Endodermal cell (in vitro differentiated cells): Measurements from ENCODE around the gene PPP1R9A. TPM values are rescaled to one million over a fixed set of nuclear protein-coding genes. Genes with fewer than 3 reads are reported as not detected.
A peak's percentile ranks its signal among the peaks of the same experiment; 100 is the strongest.

ENCODE experiments used
- DNase-seq: peaks from one replicate; pipeline ENCODE4 v3.0.0-alpha.2; 2017
- H3K27ac ChIP-seq: 2 replicates; pipeline ENCODE4 v1.5.1; 2013; ENCODE audit warnings: mild to moderate bottlenecking, low read depth, low read length, moderate library complexity
- H3K27me3 ChIP-seq: 2 replicates; pipeline ENCODE4 v1.6.1; 2013; ENCODE audit warnings: mild to moderate bottlenecking, low read length, moderate library complexity; ENCODE audit not compliant: insufficient read depth, control insufficient read depth, poor library complexity, severe bottlenecking
- H3K36me3 ChIP-seq: 2 replicates; pipeline ENCODE4 v1.7.0; 2013; ENCODE audit warnings: mild to moderate bottlenecking, low read length, moderate library complexity; ENCODE audit not compliant: control insufficient read depth, insufficient read depth
- H3K4me1 ChIP-seq: one replicate; pipeline ENCODE4 v1.7.0; 2013; ENCODE audit warnings: low read length; ENCODE audit not compliant: control insufficient read depth, insufficient read depth
- H3K4me3 ChIP-seq: 2 replicates; pipeline ENCODE4 v1.5.1; 2013; ENCODE audit warnings: mild to moderate bottlenecking, low read length, moderate library complexity
- H3K9ac ChIP-seq: 2 replicates; pipeline ENCODE4 v1.6.1; 2013; ENCODE audit warnings: mild to moderate bottlenecking, low read length, moderate library complexity; ENCODE audit not compliant: poor library complexity, severe bottlenecking; ENCODE audit errors: extremely low read depth
- H3K9me3 ChIP-seq: 2 replicates; pipeline ENCODE4 v1.6.1; 2013; ENCODE audit warnings: mild to moderate bottlenecking, low read length, moderate library complexity; ENCODE audit not compliant: control insufficient read depth
- H3K27ac Mint-ChIP-seq: 2 replicates; pipeline ENCODE4 v1.8.0; 2020; ENCODE audit warnings: mixed read lengths
- H3K27me3 Mint-ChIP-seq: 2 replicates; pipeline ENCODE4 v1.8.0; 2021; ENCODE audit warnings: mild to moderate bottlenecking, mixed read lengths; ENCODE audit not compliant: insufficient read depth
- H3K36me3 Mint-ChIP-seq: 2 replicates; pipeline ENCODE4 v1.8.0; 2020; ENCODE audit warnings: low read depth, mixed read lengths
- H3K4me1 Mint-ChIP-seq: 2 replicates; pipeline ENCODE4 v1.8.0; 2020; ENCODE audit warnings: mixed read lengths
- H3K4me3 Mint-ChIP-seq: 2 replicates; pipeline ENCODE4 v1.8.0; 2020; ENCODE audit warnings: mild to moderate bottlenecking, moderate library complexity, mixed read lengths
- H3K9me3 Mint-ChIP-seq: 2 replicates; pipeline ENCODE4 v1.8.0; 2020; ENCODE audit warnings: mild to moderate bottlenecking, mixed read lengths
- WGBS, 2 experiments: methylation state at CpG; one replicate each; pipeline versions ENCODE4 v1.1.5 to v1.1.7; 2013; ENCODE audit warnings: missing lambda C conversion rate in 2 of 2, mixed read lengths in 1 of 2; ENCODE audit not compliant: insufficient coverage in 1 of 2, insufficient read length in 1 of 2; 5-methylcytosine and 5-hydroxymethylcytosine counted together
- total RNA-seq, 2 donors: library from RNA; stranded (reverse); fragmentation: NEBNext Ultra II Directional in 1 of 2; extraction: Animal tissue kit (Norgen Biotek cat#: 25700) in 1 of 2; gene quantifications; 2 replicates in 1 of 2; 3 replicates in 1 of 2; pipeline ENCODE4 v1.2.1, GENCODE V29; 2021
- TF ChIP-seq, protein P1 (sequence below): fragments of 200-600 bp; sonication (generic); conservative IDR thresholded peaks from 2 replicates; pipeline ENCODE4 v1.5.0; 2021; ENCODE audit warnings: antibody characterized with exemption, mild to moderate bottlenecking

The PPP1R9A gene
- total RNA-seq, 2 donors from 2014 or later = 38.7 to 39.4 TPM

DNA sequence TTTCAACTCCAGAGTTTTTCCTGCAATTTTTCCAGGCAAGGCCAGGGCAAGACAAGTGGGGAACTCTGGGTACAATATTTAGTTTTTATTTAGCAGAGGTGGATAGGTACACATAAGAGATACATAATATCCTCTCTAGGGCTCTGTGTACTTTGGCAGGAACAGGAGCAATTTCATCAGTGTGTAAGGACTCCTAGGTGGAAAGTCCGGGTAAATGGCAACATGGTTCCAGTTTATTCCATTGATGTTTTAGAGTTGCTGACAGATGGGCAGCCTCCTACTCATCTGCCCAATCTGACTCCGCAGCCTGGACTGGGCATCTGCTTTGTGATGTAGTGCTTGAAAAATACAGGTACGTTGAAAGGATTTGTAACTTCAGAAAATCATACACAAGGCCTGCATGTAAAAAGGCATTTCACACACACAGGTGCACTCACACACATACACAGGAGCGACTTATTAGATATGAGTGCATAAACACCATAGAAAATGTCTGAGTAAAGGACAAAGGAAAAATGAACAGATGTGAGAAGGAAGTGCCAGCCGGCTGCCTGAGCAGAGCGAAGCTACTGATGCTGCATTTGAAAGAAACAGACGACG, 411.2 kb downstream of the PPP1R9A start:
- H3K4me3 Mint-ChIP-seq = no peak overlapping the region
- TF ChIP-seq, protein P1, sequence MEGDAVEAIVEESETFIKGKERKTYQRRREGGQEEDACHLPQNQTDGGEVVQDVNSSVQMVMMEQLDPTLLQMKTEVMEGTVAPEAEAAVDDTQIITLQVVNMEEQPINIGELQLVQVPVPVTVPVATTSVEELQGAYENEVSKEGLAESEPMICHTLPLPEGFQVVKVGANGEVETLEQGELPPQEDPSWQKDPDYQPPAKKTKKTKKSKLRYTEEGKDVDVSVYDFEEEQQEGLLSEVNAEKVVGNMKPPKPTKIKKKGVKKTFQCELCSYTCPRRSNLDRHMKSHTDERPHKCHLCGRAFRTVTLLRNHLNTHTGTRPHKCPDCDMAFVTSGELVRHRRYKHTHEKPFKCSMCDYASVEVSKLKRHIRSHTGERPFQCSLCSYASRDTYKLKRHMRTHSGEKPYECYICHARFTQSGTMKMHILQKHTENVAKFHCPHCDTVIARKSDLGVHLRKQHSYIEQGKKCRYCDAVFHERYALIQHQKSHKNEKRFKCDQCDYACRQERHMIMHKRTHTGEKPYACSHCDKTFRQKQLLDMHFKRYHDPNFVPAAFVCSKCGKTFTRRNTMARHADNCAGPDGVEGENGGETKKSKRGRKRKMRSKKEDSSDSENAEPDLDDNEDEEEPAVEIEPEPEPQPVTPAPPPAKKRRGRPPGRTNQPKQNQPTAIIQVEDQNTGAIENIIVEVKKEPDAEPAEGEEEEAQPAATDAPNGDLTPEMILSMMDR = no peak

DNA sequence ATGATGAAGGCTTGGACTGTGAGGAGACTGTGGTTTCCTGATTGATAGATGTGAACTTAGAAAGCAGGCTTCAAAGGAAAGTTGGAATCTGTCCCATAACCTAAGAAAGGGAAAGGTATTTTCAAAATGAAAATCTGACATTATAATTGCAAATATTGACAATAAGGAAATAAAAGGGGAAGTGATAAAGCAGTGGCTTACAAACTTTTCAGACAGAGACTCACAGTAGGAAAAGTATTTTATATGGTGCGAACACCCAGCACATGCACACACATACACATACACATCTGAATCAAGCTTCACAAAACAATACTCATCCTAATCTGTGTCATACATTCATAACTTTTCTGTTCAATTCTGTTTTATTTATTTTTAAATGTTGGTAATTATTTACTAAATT, 412.2 kb downstream of the PPP1R9A start:
- H3K4me1 ChIP-seq = no peaks in the 10 kb centered on the region
- no peaks in the 10 kb centered on the region for H3K27me3 ChIP-seq
- H3K4me3 Mint-ChIP-seq = no peak overlapping the region
- H3K27ac ChIP-seq = no peak overlapping the region
- TF ChIP-seq, protein P1 = no peak
- 100% methylated on average over 1 of the region's 1 CpG; no CpG with 5 or more reads in 1 of the 2 experiments for WGBS, 2 experiments
- no peak overlapping the region for H3K27ac Mint-ChIP-seq
- DNase-seq = no peak
- no peaks in the 10 kb centered on the region for H3K36me3 ChIP-seq
- no peak overlapping the region for H3K4me3 ChIP-seq
- H3K9ac ChIP-seq = no peak overlapping the region
- H3K9me3 ChIP-seq = no peaks in the 10 kb centered on the region
- H3K27me3 Mint-ChIP-seq = peaks cover 17% of the 10 kb centered on the region
- no peaks in the 10 kb centered on the region for H3K9me3 Mint-ChIP-seq
- H3K4me1 Mint-ChIP-seq = no peaks in the 10 kb centered on the region
- no peaks in the 10 kb centered on the region for H3K36me3 Mint-ChIP-seq

More for the DNA sequence above, 411.2 kb downstream of the PPP1R9A start:
- Histone ChIP-seq H3K9me3 (no peaks in the 10 kb centered on the region), H3K27me3 (no peaks in the 10 kb centered on the region), H3K4me1 (no peaks in the 10 kb centered on the region), H3K4me3 (no peak overlapping the region), H3K27ac (peak overlapping the region; percentile 8), H3K36me3 (no peaks in the 10 kb centered on the region), H3K9ac (no peak overlapping the region)
- H3K4me1 Mint-ChIP-seq = no peaks in the 10 kb centered on the region
- H3K27ac Mint-ChIP-seq = no peak overlapping the region
- no peaks in the 10 kb centered on the region for H3K9me3 Mint-ChIP-seq
- no peaks in the 10 kb centered on the region for H3K36me3 Mint-ChIP-seq
- WGBS, 2 experiments = 93 to 100% methylated on average over 1 to 6 of the region's 8 CpGs
- peaks cover 7% of the 10 kb centered on the region for H3K27me3 Mint-ChIP-seq
- no peak for DNase-seq

DNA sequence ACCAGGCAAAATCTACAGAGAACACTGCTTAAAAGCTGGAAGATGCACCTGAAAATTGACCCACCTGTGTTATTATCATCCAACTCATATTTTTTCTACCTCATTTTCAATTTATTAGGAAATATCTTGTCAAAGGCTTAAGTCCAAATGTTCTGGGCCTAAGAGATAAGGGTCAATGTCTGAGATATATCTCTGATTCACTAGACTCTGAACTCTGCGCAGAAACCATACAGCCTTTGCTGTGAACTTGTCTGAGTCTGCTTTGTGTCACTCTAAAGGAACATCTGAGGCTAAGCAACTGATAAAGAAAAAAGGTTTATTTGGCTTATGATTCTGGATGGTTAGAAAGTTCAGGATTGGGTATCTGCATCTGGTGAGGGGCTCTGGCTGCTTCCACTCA, 413.3 kb downstream of the PPP1R9A start:
- Histone ChIP-seq H3K9me3 (no peaks in the 10 kb centered on the region), H3K27me3 (no peaks in the 10 kb centered on the region), H3K4me1 (no peaks in the 10 kb centered on the region), H3K9ac (no peak overlapping the region), H3K36me3 (no peaks in the 10 kb centered on the region), H3K4me3 (no peak overlapping the region), H3K27ac (no peak overlapping the region)
- Mint-ChIP-seq H3K9me3 (no peaks in the 10 kb centered on the region), H3K4me1 (no peaks in the 10 kb centered on the region), H3K27ac (no peak overlapping the region), H3K27me3 (peaks cover 27% of the 10 kb centered on the region), H3K4me3 (no peak overlapping the region), H3K36me3 (no peaks in the 10 kb centered on the region)
- whole genome bisulfite sequencing, 2 experiments = 90 to 98% methylated on average over 1 of the region's 1 CpG
- no peak for DNase-seq
- TF ChIP-seq, protein P1 = no peak
